ENCODE measurements around the gene TRAF3IP1.
"Not testable (repeated sequence)": the region's sequence is repeated elsewhere in the genome, so short reads cannot be mapped to it uniquely, and the experiment has no call there.

Gene TRAF3IP1

GRCh38 chr2:238383743-238384380 is 63.5 kb downstream of the TRAF3IP1 start:
- DNase-seq (ENCODE audit: low read depth in 1 of 2, low spot score in 1 of 2), result no peak
- in situ Hi-C loops (cut with HindIII; ENCODE audit: low pct_unique_long_range_greater_than_20kb, low sequenced_read_pairs), result no loop called here
- TF ChIP-seq JUND (IDR thresholded peaks at IDR 0.05; ENCODE audit: low read depth), result no peak

GRCh38 chr2:238387332-238387731 is 67.0 kb downstream of the TRAF3IP1 start:
- TF ChIP-seq JUND (IDR thresholded peaks at IDR 0.05; ENCODE audit: low read depth), result no peak
- in situ Hi-C loops (cut with HindIII; ENCODE audit: low pct_unique_long_range_greater_than_20kb, low sequenced_read_pairs), result no loop called here
- no peak for DNase-seq (ENCODE audit: low read depth in 1 of 2, low spot score in 1 of 2)

GRCh38 chr2:238388794-238389193 is 68.5 kb downstream of the TRAF3IP1 start:
- in situ Hi-C loops (cut with HindIII; ENCODE audit: low pct_unique_long_range_greater_than_20kb, low sequenced_read_pairs), result no loop called here
- TF ChIP-seq JUND (IDR thresholded peaks at IDR 0.05; ENCODE audit: low read depth), result no peak
- DNase-seq (ENCODE audit: low read depth in 1 of 2, low spot score in 1 of 2), result no peak

GRCh38 chr2:238389988-238390589 is 69.8 kb downstream of the TRAF3IP1 start:
- in situ Hi-C loops (cut with HindIII; ENCODE audit: low pct_unique_long_range_greater_than_20kb, low sequenced_read_pairs), result no loop called here
- DNase-seq (ENCODE audit: low read depth in 1 of 2, low spot score in 1 of 2), result peak in 1 of 2 experiments; percentile 92
- peak; percentile 43 for TF ChIP-seq JUND (IDR thresholded peaks at IDR 0.05; ENCODE audit: low read depth)

- DNase-seq (ENCODE audit: low read depth in 1 of 2, low spot score in 1 of 2), result no peak
- TF ChIP-seq JUND (IDR thresholded peaks at IDR 0.05; ENCODE audit: low read depth), result no peak
- in situ Hi-C loops (cut with HindIII; ENCODE audit: low pct_unique_long_range_greater_than_20kb, low sequenced_read_pairs), result no loop called here
These were observed 70.8 kb downstream of the TRAF3IP1 start for GRCh38 chr2:238391042-238391689.

- no peak for TF ChIP-seq JUND (IDR thresholded peaks at IDR 0.05; ENCODE audit: low read depth)
- no peak for DNase-seq (ENCODE audit: low read depth in 1 of 2, low spot score in 1 of 2)
- in situ Hi-C loops (cut with HindIII; ENCODE audit: low pct_unique_long_range_greater_than_20kb, low sequenced_read_pairs), result no loop called here
These were observed 76.3 kb downstream of the TRAF3IP1 start for GRCh38 chr2:238396663-238397062.

- TF ChIP-seq JUND (IDR thresholded peaks at IDR 0.05; ENCODE audit: low read depth), result no peak
- no peak for DNase-seq (ENCODE audit: low read depth in 1 of 2, low spot score in 1 of 2)
- in situ Hi-C loops (cut with HindIII; ENCODE audit: low pct_unique_long_range_greater_than_20kb, low sequenced_read_pairs), result no loop called here
These were observed 77.0 kb downstream of the TRAF3IP1 start for GRCh38 chr2:238397356-238397755.

- in situ Hi-C loops (cut with HindIII; ENCODE audit: low pct_unique_long_range_greater_than_20kb, low sequenced_read_pairs), result no loop called here
- TF ChIP-seq JUND (IDR thresholded peaks at IDR 0.05; ENCODE audit: low read depth), result no peak
- DNase-seq (ENCODE audit: low read depth in 1 of 2, low spot score in 1 of 2), result no peak
These were observed 78.3 kb downstream of the TRAF3IP1 start for GRCh38 chr2:238398577-238398976.

- no peak for TF ChIP-seq JUND (IDR thresholded peaks at IDR 0.05; ENCODE audit: low read depth)
- no peak for DNase-seq (ENCODE audit: low read depth in 1 of 2, low spot score in 1 of 2)
- in situ Hi-C loops (cut with HindIII; ENCODE audit: low pct_unique_long_range_greater_than_20kb, low sequenced_read_pairs), result no loop called here
These were observed 78.8 kb downstream of the TRAF3IP1 start for GRCh38 chr2:238399094-238399493.

- in situ Hi-C loops (cut with HindIII; ENCODE audit: low pct_unique_long_range_greater_than_20kb, low sequenced_read_pairs), result no loop called here
- no peak for TF ChIP-seq JUND (IDR thresholded peaks at IDR 0.05; ENCODE audit: low read depth)
- no peak for DNase-seq (ENCODE audit: low read depth in 1 of 2, low spot score in 1 of 2)
These were observed 81.2 kb downstream of the TRAF3IP1 start for GRCh38 chr2:238401551-238401950.

- in situ Hi-C loops (cut with HindIII; ENCODE audit: low pct_unique_long_range_greater_than_20kb, low sequenced_read_pairs), result no loop called here
- TF ChIP-seq JUND (IDR thresholded peaks at IDR 0.05; ENCODE audit: low read depth), result no peak
These were observed 83.5 kb downstream of the TRAF3IP1 start for GRCh38 chr2:238403632-238404405.

GRCh38 chr2:238404406-238405216 is 84.3 kb downstream of the TRAF3IP1 start:
- no peak for DNase-seq (ENCODE audit: low read depth in 1 of 2, low spot score in 1 of 2)
- in situ Hi-C loops (cut with HindIII; ENCODE audit: low pct_unique_long_range_greater_than_20kb, low sequenced_read_pairs), result no loop called here
- TF ChIP-seq JUND (IDR thresholded peaks at IDR 0.05; ENCODE audit: low read depth), result no peak

More at GRCh38 chr2:238403632-238404405, 83.5 kb downstream of the TRAF3IP1 start:
- no peak for DNase-seq (ENCODE audit: low read depth in 1 of 2, low spot score in 1 of 2)

- in situ Hi-C loops (cut with HindIII; ENCODE audit: low pct_unique_long_range_greater_than_20kb, low sequenced_read_pairs); DNase-seq (ENCODE audit: low read depth in 1 of 2, low spot score in 1 of 2): not testable (repeated sequence)
These were observed 84.9 kb downstream of the TRAF3IP1 start for GRCh38 chr2:238405217-238405555.

Data from T47D (cell line).